Stimulated activated CD8-positive, alpha-beta memory T cell treated with anti-CD3 and anti-CD28 coated beads, Interleukin-15, amount 100 ng/mL, for 4 hours (primary cell): Measurements from ENCODE around the gene CHCHD3.
"Not testable (repeated sequence)": the region's sequence is repeated elsewhere in the genome, so short reads cannot be mapped to it uniquely, and the experiment has no call there.

Experiments used
- DNase-seq, 2 donors: peaks; one replicate each; pipeline ENCODE4 v3.0.0-alpha.2; 2020; ENCODE audit warnings: low read depth in 2 of 2

CHCHD3 gene

GRCh38 chr7:133044722-133045473, 37.0 kb downstream of the CHCHD3 start:
- no peak for DNase-seq

- no peak for DNase-seq
These were observed 41.2 kb downstream of the CHCHD3 start for GRCh38 chr7:133040674-133041073.

GRCh38 chr7:133040178-133040577, 41.7 kb downstream of the CHCHD3 start:
- DNase-seq, result no peak

GRCh38 chr7:133039614-133040013, 42.3 kb downstream of the CHCHD3 start:
- no peak for DNase-seq

DNA sequence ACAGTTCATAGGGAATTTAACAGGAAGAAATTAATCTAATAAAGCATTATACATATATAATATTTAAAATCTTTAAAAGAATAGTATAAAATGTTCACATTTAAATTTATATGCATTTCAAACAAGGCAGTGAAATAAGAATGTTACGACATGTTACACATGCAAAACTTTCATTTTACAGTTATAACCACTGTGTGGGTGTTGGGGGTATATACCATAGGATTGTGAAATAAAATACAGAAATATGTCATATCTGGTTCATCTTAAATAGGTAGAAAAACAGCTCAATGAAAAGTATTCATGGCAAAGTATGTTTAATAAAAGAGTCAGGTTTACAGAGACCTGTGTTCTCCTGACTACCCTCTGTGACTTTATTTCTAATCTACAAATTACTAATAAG, 45.6 kb downstream of the CHCHD3 start:
- DNase-seq, result no peak

DNA sequence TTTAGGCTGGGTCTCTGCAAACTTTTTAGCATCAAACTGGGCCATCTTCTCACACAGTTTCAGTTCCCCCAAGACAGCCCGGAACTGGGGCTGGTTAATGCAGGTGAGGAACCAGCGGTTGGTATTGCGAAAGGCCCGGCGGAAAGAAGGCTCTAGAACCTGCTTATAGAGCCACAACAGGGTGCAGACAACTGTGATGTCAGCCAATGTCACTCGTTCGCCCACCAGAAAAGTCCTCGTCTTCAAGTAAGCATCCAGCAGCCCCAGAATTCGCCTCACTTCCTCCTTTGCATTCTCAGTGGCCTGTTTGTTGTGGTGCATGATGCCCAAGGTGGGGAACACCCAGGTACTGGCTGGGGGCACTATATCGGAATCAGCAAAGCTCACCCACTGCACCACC, 46.6 kb downstream of the CHCHD3 start:
- not testable (repeated sequence) for DNase-seq

DNA sequence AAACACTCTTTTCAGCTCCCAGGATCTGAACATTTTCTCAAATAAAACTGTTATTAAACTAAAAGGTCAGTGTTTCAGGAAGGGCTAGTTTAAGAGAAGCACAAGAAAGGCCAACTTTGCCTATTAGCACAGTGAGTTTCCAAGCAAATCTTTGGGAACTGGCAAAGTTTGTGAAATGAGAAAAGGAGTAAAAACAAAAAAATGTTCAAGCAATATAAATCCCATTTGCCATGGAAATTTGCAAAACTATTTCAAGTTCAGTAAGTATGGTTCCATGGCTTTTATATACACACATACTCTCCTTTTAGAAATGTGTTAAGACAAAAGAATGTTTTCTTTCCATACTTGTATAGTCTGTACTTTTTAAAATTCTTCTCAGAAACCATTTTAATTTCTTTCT, 51.5 kb downstream of the CHCHD3 start:
- no peak for DNase-seq

DNA sequence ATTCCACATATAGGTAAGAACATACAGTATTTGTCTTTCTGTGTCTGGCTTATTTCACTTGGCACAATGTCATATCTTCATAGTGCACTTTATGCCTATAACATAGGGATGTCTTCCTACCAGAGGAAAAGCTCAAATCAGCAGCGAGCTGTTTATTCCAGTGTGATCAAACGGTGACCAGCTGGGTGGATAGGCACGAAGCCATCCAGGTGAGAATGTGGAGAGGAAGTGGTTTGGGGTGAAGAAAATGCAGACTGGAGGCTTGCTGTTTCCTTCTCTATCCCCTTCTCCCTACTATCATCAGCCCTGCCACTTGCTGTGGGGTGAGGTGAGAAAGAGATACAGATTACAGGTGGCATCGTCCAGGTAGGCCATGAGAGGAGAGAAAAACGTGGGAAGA, 52.4 kb downstream of the CHCHD3 start:
- DNase-seq, result no peak

DNA sequence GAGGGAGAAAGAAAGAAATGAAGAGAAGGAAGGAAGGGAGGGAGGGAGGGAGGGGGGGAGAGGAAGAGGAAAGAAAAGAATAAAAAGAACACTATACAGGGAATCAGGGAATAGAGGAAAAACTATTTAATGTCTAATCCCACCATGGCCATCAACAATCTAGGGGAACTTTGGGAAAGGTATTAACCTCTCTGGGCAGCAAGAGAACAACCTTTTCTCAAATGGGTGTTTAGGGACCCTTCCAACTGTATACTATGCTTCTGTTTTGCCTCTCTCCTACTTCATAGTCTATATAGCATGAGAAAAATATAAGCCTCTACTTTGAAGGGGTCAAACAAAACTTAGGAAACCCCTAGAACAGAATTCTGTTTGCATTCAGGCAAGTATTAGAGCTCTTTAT, 54.5 kb downstream of the CHCHD3 start:
- no peak for DNase-seq

GRCh38 chr7:133026210-133026859, 55.6 kb downstream of the CHCHD3 start:
- no peak for DNase-seq

GRCh38 chr7:133025056-133025455, 56.8 kb downstream of the CHCHD3 start:
- DNase-seq, result no peak

- no peak for DNase-seq
These were observed 57.3 kb downstream of the CHCHD3 start for GRCh38 chr7:133024596-133024995.

DNA sequence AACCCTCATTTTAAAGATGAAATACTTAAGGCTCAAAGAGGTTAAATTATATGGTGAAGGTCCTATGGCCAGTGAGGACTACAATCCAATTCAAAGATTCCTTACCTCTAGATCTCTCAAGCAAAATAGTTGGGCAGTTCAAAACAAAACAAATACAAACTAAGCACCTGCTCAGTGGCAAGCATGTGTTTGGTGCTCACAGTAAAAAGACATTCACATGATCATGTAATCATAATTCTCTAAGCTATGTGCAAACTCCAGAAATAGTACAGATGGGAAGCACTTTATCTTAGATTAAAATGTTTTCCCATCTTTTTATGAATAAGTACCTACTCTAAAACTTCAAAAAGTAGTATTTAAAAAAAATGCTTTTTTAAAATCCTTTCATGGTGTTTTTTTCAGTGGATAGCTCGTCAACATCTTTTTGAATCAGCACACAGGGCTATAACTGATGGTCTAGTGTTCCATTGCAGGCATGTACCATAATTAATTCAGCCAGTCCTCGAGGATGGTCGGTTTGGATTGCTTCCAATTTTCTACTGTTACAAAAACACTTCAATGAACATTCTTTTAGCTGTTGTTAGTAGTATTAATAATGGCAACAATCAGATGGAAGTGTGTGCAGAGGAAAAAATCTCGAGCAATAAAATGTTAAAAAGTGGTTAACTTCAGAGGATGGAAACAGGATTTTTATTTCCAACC, 58.4 kb downstream of the CHCHD3 start:
- DNase-seq, result no peak

GRCh38 chr7:133022661-133023060, 59.2 kb downstream of the CHCHD3 start:
- DNase-seq, result no peak

GRCh38 chr7:133021196-133021595, 60.7 kb downstream of the CHCHD3 start:
- no peak for DNase-seq

DNA sequence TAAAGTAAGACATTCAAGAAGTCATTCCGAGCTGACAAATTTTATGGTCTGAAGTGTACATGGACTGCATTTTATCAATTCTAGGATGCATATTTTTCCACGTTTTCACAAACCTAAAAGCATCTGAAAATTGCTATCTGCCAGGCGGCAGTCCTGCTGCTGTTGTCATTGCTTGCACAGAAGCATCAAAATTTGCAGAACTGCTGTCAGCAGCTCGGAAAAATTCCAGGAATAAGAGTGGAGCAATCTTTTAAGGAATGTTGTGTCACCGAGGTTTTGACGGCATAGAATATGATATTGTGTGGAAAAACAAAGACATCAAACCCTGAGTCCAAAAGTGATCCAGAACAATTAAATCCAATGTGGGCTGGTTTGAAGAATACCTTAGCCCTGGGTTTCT, 61.4 kb downstream of the CHCHD3 start:
- DNase-seq, result no peak

DNA sequence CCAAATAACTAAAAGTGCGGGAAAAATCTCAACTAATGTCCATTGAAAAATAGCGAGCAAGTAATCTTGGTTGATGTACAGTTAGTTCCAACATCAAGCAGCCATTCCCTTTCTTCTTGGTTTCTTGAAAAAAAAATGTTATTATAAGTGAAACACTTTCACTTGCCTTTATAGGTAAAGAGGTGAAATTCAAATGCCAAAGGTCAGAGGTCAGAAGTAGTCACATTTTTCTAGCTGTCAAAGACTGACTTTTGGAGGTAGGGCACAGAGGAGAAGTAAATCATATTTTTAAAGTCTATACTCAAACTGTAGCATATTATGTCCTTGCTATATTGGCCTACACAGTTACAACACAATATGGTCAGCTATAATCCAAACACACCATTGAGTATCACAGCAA, 62.3 kb downstream of the CHCHD3 start:
- DNase-seq, result no peak

DNA sequence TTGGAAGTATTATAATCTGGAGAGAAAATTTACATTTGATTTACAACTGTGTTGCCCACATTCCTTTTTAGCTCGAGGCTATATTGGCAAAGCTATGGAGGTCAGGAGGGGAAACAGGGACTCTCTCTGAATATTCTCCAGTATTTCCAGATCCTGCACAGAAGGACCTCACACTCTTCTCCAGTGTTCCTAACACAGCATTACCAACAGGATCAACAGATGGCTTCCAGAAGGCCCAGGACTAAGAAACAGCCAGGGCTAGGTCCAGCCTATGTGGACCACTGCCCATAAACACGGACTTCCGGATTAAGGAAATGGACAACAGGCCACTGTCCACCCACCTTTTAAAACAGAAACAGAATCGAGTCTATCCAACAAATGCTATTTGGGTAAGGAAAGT, 65.3 kb downstream of the CHCHD3 start:
- no peak for DNase-seq

DNA sequence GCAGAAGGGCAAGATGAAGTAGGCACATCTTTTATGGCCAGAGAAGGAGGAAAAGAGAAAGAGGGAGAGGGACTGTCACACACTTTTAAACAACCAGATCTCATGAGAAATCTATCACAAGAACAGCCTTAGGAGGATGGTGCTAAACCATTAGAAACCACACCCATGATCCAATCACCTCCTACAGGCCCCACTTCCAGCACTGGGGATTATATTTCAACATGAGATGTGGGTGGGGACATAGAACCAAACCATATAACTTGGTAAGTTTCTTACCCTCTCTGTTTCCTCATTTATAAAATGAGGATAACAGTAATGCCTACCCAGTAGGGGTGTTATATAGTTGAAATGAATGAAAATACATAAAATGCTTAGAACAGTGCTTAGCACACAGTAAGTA, 66.0 kb downstream of the CHCHD3 start:
- no peak for DNase-seq

GRCh38 chr7:133011746-133012145, 70.1 kb downstream of the CHCHD3 start:
- no peak for DNase-seq

- no peak for DNase-seq
These were observed 72.3 kb downstream of the CHCHD3 start for GRCh38 chr7:133009426-133010252.

GRCh38 chr7:133007961-133008360, 73.9 kb downstream of the CHCHD3 start:
- DNase-seq, result no peak
